Activated naive CD4-positive, alpha-beta T cell treated with anti-CD3 and anti-CD28 coated beads, Interleukin-2, amount 50 U/mL, for 72 hours (primary cell): ENCODE measurements around the gene RHBDL1. TPM values are rescaled to one million over a fixed set of nuclear protein-coding genes. Genes with fewer than 3 reads are reported as not detected.

ENCODE experiments used
- ATAC-seq, 2 donors: fragments of 150-1000 bp; cut with Tn5 transposase; 2 replicates each; pipeline ENCODE4 v1.10.0; 2021; ENCODE audit warnings: mild to moderate bottlenecking in 2 of 2, moderate library complexity in 2 of 2
- DNase-seq, 2 donors: peaks; one replicate each; pipeline ENCODE4 v3.0.0; 2021 to 2022; ENCODE audit warnings: low spot score in 2 of 2
- H3K27ac Mint-ChIP-seq, 2 donors: one replicate each; pipeline ENCODE4 v1.8.0; 2022; ENCODE audit warnings: mild to moderate bottlenecking in 2 of 2, mixed read lengths in 2 of 2
- H3K36me3 Mint-ChIP-seq, 2 donors: one replicate each; pipeline ENCODE4 v1.8.0; 2022; ENCODE audit warnings: mixed read lengths in 2 of 2
- H3K9me3 Mint-ChIP-seq, 2 donors: one replicate each; pipeline ENCODE4 v1.8.0; 2022; ENCODE audit warnings: mixed read lengths in 2 of 2
- total RNA-seq, 2 donors: library from RNA; stranded (reverse); gene quantifications; one replicate each; pipeline ENCODE4 v1.2.3, GENCODE V29; 2022

The RHBDL1 gene
- total RNA-seq, result 1 to 10 TPM; 1.3 to 4.6 TPM

- Mint-ChIP-seq H3K36me3 (no peaks in the 10 kb centered on the region), H3K27ac (no peak within 1 kb of the TSS), H3K9me3 (no peaks in the 10 kb centered on the region)
- ATAC-seq, result no peak
- no peak for DNase-seq
These were observed at the start of gene RHBDL1 for GRCh38 chr16:674968-675883. Gene RHBDL1, plus strand, starts transcription at chr16:675671. Its CDS starts 120 bp downstream, at chr16:675791.

DNA sequence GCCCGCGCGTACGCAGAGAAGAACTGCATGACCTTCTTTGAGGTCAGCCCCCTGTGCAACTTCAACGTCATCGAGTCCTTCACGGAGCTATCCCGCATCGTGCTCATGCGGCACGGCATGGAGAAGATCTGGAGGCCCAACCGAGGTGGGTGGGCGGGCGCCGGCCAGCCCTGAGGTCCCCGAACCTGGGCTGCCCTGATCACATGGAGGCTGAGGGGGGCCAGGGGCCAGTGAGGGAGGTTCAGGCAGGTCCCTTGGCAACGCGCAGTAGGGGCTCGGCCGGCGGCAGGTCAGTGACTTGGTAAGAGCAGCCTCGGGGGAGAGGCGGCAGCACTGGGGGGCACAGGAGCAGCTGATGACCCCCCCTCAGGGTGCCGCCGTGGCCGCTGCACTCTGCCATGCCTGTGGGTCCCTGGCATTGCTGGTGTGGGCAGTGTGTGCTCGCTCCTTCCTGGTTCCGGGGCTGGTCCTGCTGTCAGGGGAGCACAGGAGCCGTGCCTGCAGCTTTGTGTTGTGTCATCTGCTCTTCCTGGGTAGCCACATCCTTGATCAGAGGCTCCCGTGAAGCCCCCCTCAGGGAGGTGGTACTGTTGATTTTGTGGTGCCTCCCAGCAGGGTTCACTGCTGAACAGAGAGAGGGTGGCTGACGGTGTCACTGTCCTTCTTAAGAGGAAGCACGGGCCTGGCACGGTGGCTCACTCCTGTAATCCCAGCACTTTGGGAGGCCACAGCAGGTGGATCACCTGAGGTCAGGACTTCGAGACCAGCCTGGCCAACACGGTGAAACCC, 49.3 kb upstream of the RHBDL1 start:
- no peaks in the 10 kb centered on the region for H3K36me3 Mint-ChIP-seq
- DNase-seq (no peak), ATAC-seq (no peak)
- H3K27ac Mint-ChIP-seq, result peak overlapping the region in 1 of 2 donors; percentile 50
- no peaks in the 10 kb centered on the region for H3K9me3 Mint-ChIP-seq

GRCh38 chr16:626787-627453, 48.6 kb upstream of the RHBDL1 start:
- ATAC-seq, result peak; percentile 12 to 17

GRCh38 chr16:627454-628239, 47.8 kb upstream of the RHBDL1 start:
- DNase-seq (no peak), ATAC-seq (no peak)
- H3K36me3 Mint-ChIP-seq, result no peaks in the 10 kb centered on the region
- H3K27ac Mint-ChIP-seq, result no peak overlapping the region
- no peaks in the 10 kb centered on the region for H3K9me3 Mint-ChIP-seq

More at GRCh38 chr16:626787-627453, 48.6 kb upstream of the RHBDL1 start:
- DNase-seq, result no peak
- H3K9me3 Mint-ChIP-seq, result no peaks in the 10 kb centered on the region
- no peaks in the 10 kb centered on the region for H3K36me3 Mint-ChIP-seq
- peak overlapping the region in 1 of 2 donors; percentile 50 for H3K27ac Mint-ChIP-seq

DNA sequence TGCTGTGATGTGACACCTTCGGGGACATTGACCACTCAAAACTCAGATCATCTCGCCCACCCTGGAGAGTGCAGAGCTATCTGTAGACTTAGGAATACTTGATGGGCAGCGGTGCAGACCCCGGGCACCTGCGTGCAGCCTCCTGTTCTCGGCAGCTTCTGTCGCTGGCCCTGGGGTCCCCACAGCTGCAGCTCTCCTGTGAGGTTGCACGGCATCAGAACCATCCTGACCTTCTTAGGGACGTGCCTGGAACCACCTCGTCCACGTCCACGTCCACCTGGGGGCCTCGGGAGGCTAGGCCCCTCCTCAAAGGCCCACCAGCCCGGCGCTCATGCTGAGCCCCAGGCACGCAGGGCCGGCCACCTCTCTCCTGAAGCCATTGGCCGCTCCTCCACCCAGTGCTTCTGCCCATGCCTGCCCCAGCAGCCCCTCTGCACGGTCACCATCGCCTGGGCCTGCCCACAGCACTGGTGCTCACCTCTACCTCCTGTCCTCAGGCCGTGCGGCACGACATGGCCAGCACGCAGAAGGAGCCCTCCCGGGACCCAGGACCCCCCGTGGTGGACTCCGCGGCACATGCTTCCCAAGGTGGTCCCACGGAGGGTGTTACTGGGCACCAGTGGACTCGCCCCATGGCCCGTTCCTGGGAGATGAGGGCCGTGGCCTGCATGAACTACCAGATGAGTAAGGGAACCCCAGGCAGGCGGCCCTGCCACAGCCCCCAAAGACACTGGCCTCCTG, 47.0 kb upstream of the RHBDL1 start:
- Mint-ChIP-seq H3K27ac (no peak overlapping the region), H3K9me3 (no peaks in the 10 kb centered on the region), H3K36me3 (no peaks in the 10 kb centered on the region)
- ATAC-seq (peak in 1 of 2 donors; percentile 3), DNase-seq (no peak)

DNA sequence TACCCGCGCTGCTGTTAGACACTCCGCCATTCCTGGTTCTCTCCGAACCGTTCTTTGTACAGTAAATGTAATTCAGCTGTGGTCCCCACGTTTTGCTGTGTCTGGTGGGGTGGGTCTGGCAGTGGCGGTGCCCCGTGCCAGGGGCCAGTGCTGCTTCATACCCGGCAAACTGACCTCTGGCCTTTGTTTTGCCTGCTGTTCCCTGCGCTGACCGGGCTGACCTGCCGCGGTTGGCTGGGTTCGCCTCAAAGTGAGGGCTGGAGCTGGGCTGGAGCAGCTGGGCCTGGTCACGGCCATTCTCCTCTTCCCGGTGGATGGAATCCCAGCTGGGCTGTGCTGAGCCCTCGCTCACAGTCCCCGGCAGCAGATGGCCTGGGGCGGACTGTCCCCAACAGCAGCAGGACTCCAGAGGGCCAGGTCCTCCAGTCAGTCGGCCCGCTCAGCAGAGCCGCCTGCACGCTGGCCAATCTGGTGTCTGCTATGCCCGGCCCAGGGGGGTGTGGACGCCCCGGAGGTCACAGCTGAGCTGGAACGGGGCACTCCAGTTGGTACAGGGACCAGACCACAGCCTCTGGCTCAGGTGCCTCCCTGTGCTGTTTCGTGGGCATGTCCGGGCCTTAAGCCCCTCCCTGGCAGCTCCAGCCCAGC, 46.2 kb upstream of the RHBDL1 start:
- ATAC-seq, result no peak
- DNase-seq, result no peak
- H3K9me3 Mint-ChIP-seq, result no peaks in the 10 kb centered on the region
- H3K27ac Mint-ChIP-seq, result no peak overlapping the region
- H3K36me3 Mint-ChIP-seq, result no peaks in the 10 kb centered on the region

DNA sequence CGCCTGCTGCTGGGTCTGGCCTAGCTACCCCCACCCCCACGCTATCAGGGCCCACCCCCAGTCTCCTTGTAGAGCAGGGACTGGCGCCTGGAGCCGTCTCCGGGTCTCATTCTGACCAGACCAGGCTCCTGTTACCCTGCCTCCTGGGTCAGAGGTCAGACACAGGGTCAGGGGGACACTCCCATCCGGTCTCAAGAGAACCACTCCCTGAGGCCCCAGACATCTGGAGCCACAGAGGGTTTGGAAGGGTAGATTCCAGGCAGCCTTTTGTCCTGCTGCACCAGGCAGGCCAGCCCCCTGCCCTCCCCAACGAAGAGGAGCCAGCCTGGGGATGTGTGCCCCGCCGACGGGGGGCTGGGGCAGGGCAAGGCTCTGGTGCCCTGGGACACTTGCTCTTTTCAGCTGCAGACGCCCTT, 45.6 kb upstream of the RHBDL1 start:
- no peak for DNase-seq
- H3K9me3 Mint-ChIP-seq, result no peaks in the 10 kb centered on the region
- ATAC-seq, result no peak
- no peak overlapping the region for H3K27ac Mint-ChIP-seq
- no peaks in the 10 kb centered on the region for H3K36me3 Mint-ChIP-seq

DNA sequence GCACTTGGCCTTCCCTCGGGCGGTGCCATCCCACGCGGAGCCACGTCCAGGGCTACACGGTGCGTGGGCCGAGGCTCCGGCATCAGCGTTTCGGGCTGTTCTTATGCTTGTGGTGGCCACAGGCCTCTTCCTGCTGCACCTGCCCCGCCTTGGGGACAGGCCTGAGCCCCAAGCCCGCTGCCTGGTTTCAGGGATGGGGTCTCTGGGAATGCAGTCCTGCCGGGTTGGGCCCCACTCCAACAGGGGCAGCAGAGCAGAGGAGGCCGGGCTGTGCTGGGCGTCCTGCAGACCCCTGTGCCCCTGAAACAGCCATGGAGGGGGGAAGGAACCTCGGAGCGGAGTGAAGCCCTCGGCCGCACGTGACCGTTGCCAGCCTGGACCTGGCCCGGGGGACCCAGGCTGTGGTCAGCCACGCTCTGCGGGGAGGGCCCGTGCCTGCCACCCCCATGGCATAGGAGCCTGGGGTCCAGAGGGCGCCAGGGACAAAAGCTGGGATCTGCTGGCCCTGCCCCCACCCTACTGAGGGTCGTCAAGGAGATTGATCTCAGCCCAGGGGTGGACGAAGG, 45.1 kb upstream of the RHBDL1 start:
- H3K27ac Mint-ChIP-seq, result no peak overlapping the region
- no peaks in the 10 kb centered on the region for H3K36me3 Mint-ChIP-seq
- no peak for DNase-seq

DNA sequence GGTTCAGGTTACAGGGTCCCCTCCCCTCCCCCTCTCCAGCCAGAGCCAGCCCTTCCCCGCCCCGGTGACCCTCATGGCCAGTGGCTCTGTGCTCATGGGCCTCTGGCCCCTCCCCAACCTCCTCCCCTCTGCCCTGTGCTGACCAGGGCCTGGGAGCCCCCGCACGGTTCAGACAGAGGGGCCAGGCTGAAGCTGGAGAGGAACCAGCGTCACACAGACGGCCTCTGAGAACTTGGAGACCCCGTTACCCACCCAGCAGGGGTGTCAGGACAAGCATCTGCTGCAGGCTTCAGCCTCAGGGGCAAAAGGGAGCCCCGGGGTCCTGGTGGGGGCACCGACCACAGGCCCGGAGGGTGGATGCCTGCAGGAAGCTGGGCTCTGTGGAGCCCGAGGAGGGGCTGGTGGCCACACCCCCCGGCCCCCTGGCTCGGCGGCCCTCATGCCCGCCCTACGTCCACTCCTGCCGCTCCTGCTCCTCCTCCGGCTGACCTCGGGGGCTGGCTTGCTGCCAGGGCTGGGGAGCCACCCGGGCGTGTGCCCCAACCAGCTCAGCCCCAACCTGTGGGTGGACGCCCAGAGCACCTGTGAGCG, 44.6 kb upstream of the RHBDL1 start, which contains the start of gene WFIKKN1:
WFIKKN1 (plus strand) TSS at position 171 of the 591 bp plus-strand sequence; CDS start at position 440, 269 bp downstream.
- no peaks in the 10 kb centered on the region for H3K36me3 Mint-ChIP-seq
- H3K9me3 Mint-ChIP-seq, result no peaks in the 10 kb centered on the region
- no peak for ATAC-seq

More for the DNA sequence above, 45.1 kb upstream of the RHBDL1 start:
- no peaks in the 10 kb centered on the region for H3K9me3 Mint-ChIP-seq
- ATAC-seq, result peak in 1 of 2 donors; percentile 5

DNA sequence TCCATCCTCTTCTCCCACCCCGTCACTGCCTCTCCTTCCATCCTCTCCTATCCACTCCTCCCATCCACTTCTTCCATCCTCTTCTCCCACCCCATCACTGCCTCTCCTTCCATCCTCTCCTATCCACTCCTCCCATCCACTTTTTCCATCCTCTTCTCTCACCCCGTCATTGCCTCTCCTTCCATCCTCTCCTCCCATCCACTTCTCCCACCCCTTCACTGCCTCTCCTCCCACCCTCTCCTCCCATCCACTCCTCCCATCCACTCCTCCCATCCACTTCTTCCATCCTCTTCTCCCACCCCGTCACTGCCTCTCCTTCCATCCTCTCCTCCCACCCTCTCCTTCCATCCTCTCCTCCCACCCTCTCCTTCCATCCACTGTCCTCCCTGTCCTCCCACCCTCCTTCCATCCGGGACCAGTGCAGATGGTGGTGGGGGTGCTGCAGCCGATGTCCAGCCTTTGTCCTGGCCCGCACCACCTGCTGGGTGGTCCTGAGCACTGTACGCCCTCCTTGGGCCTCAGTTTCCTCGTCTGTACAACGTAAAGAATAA, 43.6 kb upstream of the RHBDL1 start:
- DNase-seq, result no peak
- no peak for ATAC-seq
- H3K27ac Mint-ChIP-seq, result no peak overlapping the region
- peaks cover 0 to 5% of the 10 kb centered on the region in 2 donors for H3K36me3 Mint-ChIP-seq
- H3K9me3 Mint-ChIP-seq, result no peaks in the 10 kb centered on the region

More for the DNA sequence above, 44.6 kb upstream of the RHBDL1 start, which contains the start of gene WFIKKN1:
- DNase-seq, result no peak
- no peak within 1 kb of the TSS for H3K27ac Mint-ChIP-seq

- no peak for DNase-seq
- H3K27ac Mint-ChIP-seq, result no peak overlapping the region
- ATAC-seq, result no peak
- peaks cover 0 to 5% of the 10 kb centered on the region in 2 donors for H3K36me3 Mint-ChIP-seq
- H3K9me3 Mint-ChIP-seq, result no peaks in the 10 kb centered on the region
These were observed 42.8 kb upstream of the RHBDL1 start for GRCh38 chr16:632486-633335.

GRCh38 chr16:633336-634050, 42.0 kb upstream of the RHBDL1 start:
- Mint-ChIP-seq H3K36me3 (peaks cover 0 to 5% of the 10 kb centered on the region in 2 donors), H3K27ac (no peak overlapping the region), H3K9me3 (no peaks in the 10 kb centered on the region)
- DNase-seq (peak in 1 of 2 donors; percentile 58), ATAC-seq (no peak)
